ENCODE data around the gene PLEKHF1.
"Not testable (repeated sequence)": the region's sequence is repeated elsewhere in the genome, so short reads cannot be mapped to it uniquely, and the experiment has no call there.

Gene PLEKHF1

GRCh38 chr19:29665826-29666577 is 741 bp downstream of the PLEKHF1 start:
- peak; percentile 80 for DNase-seq

- DNase-seq: peak; percentile 86
These were observed 1.5 kb downstream of the PLEKHF1 start for GRCh38 chr19:29666578-29667386.

GRCh38 chr19:29667387-29667783 is 2.1 kb downstream of the PLEKHF1 start:
- DNase-seq: no peak

- no peak for DNase-seq
These were observed 2.7 kb downstream of the PLEKHF1 start for GRCh38 chr19:29667901-29668341.

- no peak for DNase-seq
These were observed 3.7 kb downstream of the PLEKHF1 start for GRCh38 chr19:29668746-29669609.

- DNase-seq: no peak
These were observed 5.0 kb downstream of the PLEKHF1 start for GRCh38 chr19:29670255-29670654.

- not testable (repeated sequence) for DNase-seq
These were observed 5.7 kb downstream of the PLEKHF1 start for GRCh38 chr19:29671026-29671392.

GRCh38 chr19:29671393-29672160 is 6.3 kb downstream of the PLEKHF1 start:
- no peak for DNase-seq

- no peak for DNase-seq
These were observed 7.2 kb downstream of the PLEKHF1 start for GRCh38 chr19:29672319-29672932.

GRCh38 chr19:29672933-29673336 is 7.7 kb downstream of the PLEKHF1 start:
- DNase-seq: no peak

GRCh38 chr19:29673451-29674371 is 8.4 kb downstream of the PLEKHF1 start:
- DNase-seq: no peak

- no peak for DNase-seq
These were observed 9.3 kb downstream of the PLEKHF1 start for GRCh38 chr19:29674374-29675119.

- no peak for DNase-seq
These were observed 9.9 kb downstream of the PLEKHF1 start for GRCh38 chr19:29675120-29675649.

- no peak for DNase-seq
These were observed 10.5 kb downstream of the PLEKHF1 start for GRCh38 chr19:29675650-29676186.

- no peak for DNase-seq
These were observed 11.3 kb downstream of the PLEKHF1 start for GRCh38 chr19:29676586-29676985.

GRCh38 chr19:29677001-29677817 is 11.9 kb downstream of the PLEKHF1 start:
- no peak for DNase-seq

GRCh38 chr19:29678484-29679106 is 13.3 kb downstream of the PLEKHF1 start:
- peak; percentile 66 for DNase-seq

- no peak for DNase-seq
These were observed 14.4 kb downstream of the PLEKHF1 start for GRCh38 chr19:29679598-29680210.
